EL (cell line): ENCODE measurements around the gene ME3.

Experiments
- DNase-seq: peaks from one replicate; pipeline ENCODE4 v3.0.0-alpha.2; 2016

Gene ME3

GRCh38 chr11:86416494-86416893 is 255.9 kb downstream of the ME3 start:
- DNase-seq, result peak; percentile 20

GRCh38 chr11:86415026-86415425 is 257.4 kb downstream of the ME3 start:
- DNase-seq, result no peak

GRCh38 chr11:86414032-86414431 is 258.4 kb downstream of the ME3 start:
- no peak for DNase-seq

GRCh38 chr11:86408845-86409244 is 263.6 kb downstream of the ME3 start:
- no peak for DNase-seq

- DNase-seq, result no peak
Observed at GRCh38 chr11:86403458-86403857, 269.0 kb downstream of the ME3 start.

- no peak for DNase-seq
Observed at GRCh38 chr11:86398106-86398505, 274.3 kb downstream of the ME3 start.

GRCh38 chr11:86397351-86397750 is 275.1 kb downstream of the ME3 start:
- DNase-seq, result no peak

GRCh38 chr11:86396396-86396795 is 276.0 kb downstream of the ME3 start:
- peak; percentile 83 for DNase-seq

GRCh38 chr11:86395061-86395551 is 277.3 kb downstream of the ME3 start:
- peak; percentile 54 for DNase-seq
